Neural progenitor cell (in vitro differentiated cells): ENCODE data around the gene CSK.

Source experiments
- EZH2 ChIP-seq: fragments of 200-600 bp; sonication (generic); IDR thresholded peaks from 2 replicates; pipeline ENCODE4 v1.6.1; 2017; ENCODE audit warnings: antibody characterized with exemption, mild to moderate bottlenecking, moderate library complexity
- TF ChIP-seq, protein P1 (sequence below): fragments of 200-600 bp; sonication (generic); IDR thresholded peaks from 2 replicates; pipeline ENCODE4 v1.5.1; 2017; ENCODE audit warnings: antibody characterized with exemption, mild to moderate bottlenecking

DNA sequence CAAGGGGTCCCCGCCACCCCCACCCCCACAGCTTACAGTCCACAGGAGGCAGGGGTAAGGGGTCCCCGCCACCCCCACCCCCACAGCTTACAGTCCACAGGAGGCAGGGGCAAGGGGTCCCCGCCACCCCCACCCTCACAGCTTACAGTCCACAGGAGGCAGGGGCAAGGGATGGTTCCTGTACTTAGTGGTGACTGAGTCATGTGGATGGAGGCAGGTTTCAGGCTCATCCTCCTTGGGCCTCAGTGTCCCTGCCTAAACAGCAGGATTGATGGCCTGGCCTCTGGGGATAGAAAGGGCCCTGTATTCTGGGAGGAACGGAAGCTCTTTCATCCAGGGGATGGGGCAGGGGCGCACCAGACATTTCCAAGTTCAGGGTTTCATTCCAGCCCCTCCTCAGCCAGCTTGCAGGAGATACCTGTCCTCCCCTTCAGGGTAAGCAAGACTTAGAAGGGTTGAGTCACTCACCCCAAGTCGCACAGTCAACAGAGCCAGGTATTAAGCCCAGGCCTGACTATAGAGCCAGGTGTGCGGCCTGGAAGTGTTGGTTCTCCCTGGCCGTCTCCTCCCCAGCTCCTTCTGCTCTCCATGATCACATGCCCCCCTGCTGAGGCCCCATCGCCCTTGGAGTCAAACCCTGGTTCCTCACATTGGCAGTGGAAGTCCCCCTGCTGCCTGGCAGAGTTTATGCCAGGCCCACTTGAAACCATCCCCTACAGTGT, 12.5 kb downstream of the CSK start:
- no peak for TF ChIP-seq EZH2
- TF ChIP-seq, protein P1, sequence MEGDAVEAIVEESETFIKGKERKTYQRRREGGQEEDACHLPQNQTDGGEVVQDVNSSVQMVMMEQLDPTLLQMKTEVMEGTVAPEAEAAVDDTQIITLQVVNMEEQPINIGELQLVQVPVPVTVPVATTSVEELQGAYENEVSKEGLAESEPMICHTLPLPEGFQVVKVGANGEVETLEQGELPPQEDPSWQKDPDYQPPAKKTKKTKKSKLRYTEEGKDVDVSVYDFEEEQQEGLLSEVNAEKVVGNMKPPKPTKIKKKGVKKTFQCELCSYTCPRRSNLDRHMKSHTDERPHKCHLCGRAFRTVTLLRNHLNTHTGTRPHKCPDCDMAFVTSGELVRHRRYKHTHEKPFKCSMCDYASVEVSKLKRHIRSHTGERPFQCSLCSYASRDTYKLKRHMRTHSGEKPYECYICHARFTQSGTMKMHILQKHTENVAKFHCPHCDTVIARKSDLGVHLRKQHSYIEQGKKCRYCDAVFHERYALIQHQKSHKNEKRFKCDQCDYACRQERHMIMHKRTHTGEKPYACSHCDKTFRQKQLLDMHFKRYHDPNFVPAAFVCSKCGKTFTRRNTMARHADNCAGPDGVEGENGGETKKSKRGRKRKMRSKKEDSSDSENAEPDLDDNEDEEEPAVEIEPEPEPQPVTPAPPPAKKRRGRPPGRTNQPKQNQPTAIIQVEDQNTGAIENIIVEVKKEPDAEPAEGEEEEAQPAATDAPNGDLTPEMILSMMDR = no peak
